Astrocyte of the spinal cord (primary cell): Measurements from ENCODE around the gene ADPRS.
A peak's percentile ranks its signal among the peaks of the same experiment; 100 is the strongest.

Experiments used
- DNase-seq: peaks from one replicate; pipeline ENCODE4 v3.0.0; 2011; ENCODE audit warnings: low read depth, low spot score
- H3K4me3 ChIP-seq: 2 replicates; pipeline ENCODE4 v1.5.1; 2011; ENCODE audit warnings: low read depth, mild to moderate bottlenecking, low read length, moderate library complexity
- in situ Hi-C: cut with HindIII; loops from 2 replicates; pipeline ENCODE4 v1.10.0; 2017; ENCODE audit warnings: low sequenced_read_pairs
- TF ChIP-seq, protein P1 (sequence below): IDR thresholded peaks from 2 replicates; pipeline ENCODE4 v1.5.1; 2012; ENCODE audit warnings: low read depth, mild to moderate bottlenecking, low read length, inconsistent platforms

The ADPRS gene

DNA sequence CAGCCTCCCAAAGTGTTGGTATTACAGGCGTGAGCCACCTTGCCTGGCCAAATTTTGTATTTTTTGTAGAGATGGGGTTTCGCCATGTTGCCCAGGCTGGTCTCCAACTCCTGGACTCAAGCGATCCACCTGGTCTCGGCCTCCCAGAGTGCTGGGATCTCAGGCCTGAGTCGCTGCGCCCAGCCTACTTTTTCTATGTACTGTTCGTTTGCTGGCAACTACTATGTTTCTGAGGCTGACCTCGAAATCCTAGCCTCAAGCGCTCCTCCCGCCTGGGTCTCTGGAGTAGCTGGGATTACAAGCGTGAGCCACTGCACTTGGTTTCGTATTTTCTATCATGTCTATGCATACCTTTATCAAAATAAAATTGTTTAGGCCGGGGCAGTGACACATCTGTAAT lies 5.5 kb upstream of the ADPRS start:
- TF ChIP-seq, protein P1, sequence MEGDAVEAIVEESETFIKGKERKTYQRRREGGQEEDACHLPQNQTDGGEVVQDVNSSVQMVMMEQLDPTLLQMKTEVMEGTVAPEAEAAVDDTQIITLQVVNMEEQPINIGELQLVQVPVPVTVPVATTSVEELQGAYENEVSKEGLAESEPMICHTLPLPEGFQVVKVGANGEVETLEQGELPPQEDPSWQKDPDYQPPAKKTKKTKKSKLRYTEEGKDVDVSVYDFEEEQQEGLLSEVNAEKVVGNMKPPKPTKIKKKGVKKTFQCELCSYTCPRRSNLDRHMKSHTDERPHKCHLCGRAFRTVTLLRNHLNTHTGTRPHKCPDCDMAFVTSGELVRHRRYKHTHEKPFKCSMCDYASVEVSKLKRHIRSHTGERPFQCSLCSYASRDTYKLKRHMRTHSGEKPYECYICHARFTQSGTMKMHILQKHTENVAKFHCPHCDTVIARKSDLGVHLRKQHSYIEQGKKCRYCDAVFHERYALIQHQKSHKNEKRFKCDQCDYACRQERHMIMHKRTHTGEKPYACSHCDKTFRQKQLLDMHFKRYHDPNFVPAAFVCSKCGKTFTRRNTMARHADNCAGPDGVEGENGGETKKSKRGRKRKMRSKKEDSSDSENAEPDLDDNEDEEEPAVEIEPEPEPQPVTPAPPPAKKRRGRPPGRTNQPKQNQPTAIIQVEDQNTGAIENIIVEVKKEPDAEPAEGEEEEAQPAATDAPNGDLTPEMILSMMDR, result no peak
- H3K4me3 ChIP-seq, result no peak overlapping the region
- in situ Hi-C loops, result no loop called here
- DNase-seq, result no peak

DNA sequence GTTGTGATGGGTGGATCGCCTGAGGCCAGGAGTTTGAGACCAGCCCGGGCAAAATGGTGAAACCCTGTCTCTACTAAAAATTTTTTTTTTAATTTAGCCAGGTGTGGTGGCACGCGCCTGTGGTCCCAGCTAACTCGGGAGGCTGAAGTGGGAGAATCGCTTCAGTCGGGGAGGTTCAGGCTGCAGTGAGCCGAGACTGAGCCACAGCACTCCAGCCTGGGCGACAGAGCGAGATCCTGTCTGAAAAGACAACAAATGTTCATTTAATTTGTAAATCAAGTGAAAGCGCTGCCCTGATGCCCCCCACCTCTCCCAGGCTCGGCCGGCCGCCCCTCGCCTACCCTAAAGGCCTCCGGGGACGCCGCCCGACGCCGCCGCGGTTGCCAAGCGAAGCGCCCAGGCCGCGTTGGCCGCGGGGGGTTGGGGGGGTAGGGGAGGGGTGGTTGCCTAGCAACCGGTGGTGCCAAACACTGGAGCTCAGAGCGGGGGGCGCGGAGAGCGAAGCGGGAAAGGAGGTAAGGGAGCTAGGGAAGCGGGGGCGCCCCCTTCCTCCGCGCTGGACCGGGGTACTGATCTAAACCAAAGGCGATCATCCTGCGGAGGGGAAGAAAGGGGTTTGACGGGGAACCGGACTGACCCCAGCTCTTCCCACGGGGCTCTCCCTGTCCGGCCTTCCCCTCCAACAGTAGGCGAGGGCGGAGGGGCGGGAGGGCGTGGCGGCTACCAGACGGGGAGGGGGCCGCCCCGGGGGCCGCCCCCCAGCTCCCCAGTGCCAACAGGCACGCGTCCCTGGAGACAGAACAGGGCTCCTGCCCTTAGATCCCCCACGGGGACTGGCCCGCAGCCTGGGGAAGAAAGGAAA lies 4.8 kb upstream of the ADPRS start, which contains the start of gene TEKT2:
TSS of gene TEKT2 (plus strand) at position 460 of the 862 bp plus-strand sequence. CDS start 828 bp downstream, outside the sequence.
- peak; percentile 19 for DNase-seq
- TF ChIP-seq, protein P1, result no peak
- in situ Hi-C loops, result no loop called here
- H3K4me3 ChIP-seq, result peak within 1 kb of the TSS; percentile 48

DNA sequence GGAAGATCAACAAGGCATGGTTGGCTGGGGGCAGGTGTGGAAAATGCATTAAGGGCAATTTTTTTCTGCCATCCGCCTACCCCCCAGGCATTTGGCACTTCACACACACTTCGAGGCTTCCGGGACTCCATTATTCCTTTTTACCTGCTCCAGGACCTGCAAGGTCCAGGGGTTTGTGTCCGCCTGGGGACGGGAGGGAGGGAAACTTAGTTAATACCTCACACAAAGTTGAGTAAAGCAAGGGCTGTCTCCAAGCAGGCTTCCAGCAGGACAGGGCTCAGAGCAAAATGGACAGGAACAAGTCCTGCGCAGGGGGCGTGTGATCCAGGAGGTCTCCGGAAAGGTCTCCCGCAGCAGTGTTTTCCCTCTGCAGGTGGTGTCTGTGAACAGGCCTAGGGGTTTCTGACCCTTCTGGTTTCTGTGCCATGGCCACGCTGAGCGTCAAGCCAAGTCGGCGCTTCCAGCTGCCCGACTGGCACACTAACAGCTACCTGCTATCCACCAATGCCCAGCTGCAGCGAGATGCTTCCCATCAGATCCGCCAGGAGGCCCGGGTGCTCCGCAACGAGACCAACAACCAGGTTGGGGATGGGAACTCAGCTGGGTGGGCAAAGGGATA lies 4.1 kb upstream of the ADPRS start:
- TF ChIP-seq, protein P1, result peak; percentile 15
- DNase-seq, result peak; percentile 10
- in situ Hi-C loops, result no loop called here
- H3K4me3 ChIP-seq, result peak overlapping the region; percentile 48

DNA sequence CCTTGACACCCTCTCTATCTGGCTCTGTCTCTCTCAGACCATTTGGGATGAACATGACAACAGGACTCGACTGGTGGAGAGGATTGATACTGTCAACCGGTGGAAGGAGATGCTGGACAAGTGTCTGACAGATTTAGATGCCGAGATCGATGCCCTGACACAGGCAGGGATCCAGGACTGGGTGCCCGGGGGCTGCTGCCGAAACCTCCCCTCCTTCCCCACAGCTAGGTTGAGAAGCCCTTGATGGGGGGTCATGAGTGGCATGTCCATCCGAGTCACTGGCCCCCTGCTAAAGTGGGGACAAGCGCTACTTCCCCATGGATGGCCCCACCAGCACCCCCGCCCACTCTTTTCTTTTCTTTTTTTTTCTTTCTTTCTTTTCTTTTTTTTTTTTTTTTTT lies 3.6 kb upstream of the ADPRS start:
- in situ Hi-C loops, result no loop called here
- no peak overlapping the region for H3K4me3 ChIP-seq
- TF ChIP-seq, protein P1, result no peak
- DNase-seq, result no peak

DNA sequence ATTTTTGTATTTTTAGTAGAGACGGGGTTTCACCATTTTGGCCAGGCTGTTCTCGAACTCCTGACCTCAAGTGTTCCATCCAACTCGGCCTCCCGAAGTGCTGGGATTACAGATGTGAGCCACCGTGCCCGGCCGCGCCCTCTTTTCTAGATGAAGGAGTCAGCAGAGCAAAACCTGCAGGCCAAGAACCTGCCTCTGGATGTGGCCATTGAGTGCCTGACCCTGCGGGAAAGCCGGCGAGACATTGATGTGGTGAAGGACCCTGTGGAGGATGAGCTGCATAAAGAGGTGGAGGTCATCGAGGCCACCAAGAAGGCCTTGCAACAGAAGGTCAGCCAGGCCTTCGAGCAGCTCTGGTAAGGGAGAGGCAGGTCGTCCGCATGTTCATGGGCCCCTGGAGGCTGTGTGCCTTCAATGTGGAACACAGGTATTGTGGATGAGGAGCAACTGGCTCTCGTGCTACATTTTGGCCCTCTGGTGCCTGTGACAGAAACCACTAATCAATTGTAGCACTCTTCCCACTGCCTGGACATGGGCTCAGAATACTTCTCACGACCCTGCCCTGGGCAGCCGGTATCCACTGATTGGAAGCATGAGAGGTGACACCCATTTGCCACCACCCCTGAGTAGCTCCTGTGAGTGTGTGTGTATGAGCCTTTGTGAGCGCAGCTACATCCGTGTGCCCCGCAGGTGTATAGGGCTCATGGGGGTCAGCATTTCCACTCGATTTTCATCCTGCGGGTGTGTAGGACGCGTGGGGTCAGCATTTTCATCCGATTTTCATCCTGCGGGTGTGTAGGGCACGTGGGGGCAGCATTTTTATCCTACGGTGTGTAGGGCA lies 2.8 kb upstream of the ADPRS start:
- in situ Hi-C loops, result no loop called here
- no peak for DNase-seq
- TF ChIP-seq, protein P1, result no peak
- H3K4me3 ChIP-seq, result no peak overlapping the region

DNA sequence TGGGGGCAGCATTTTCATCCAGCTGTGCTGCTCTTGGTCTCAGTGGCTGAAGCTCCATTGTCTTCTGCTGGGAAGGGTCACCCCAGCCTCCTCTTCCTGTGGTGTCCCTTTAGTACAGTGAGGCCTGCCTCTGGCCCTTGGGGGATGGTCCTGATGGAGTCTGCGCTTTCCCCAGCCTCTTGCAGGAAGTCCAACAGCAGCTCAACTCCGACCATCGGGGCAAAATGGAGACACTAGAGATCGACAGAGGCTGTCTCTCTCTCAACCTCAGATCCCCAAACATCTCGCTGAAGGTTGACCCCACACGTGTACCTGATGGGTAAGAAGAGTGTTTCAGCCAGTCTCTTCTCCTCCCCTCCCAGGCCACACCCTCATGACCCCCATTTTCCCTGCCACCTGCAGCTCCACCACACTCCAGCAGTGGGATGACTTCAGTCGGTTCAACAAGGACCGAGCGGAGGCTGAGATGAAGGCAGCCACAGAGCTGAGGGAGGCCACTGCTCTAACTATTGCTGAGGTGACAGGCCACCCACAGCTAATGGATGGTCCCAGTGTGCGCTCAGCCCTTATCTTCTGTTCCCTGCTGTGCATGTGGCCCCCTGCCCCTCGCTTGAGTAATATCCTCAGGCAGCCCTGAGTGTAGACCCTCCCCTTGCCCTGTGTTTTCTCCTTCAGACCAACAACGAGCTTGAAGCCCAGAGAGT lies 2.0 kb upstream of the ADPRS start:
- in situ Hi-C loops, result no loop called here
- TF ChIP-seq, protein P1, result no peak
- no peak overlapping the region for H3K4me3 ChIP-seq
- DNase-seq, result no peak
